HG03432 (cell line): ENCODE measurements around the gene MLN.

Experiments
- ATAC-seq: cut with Tn5 transposase; IDR thresholded peaks from one replicate; pipeline ENCODE4 v1.9.1; 2021; ENCODE audit warnings: mild to moderate bottlenecking, moderate library complexity; ENCODE audit not compliant: unreplicated experiment

Gene MLN

GRCh38 chr6:33790379-33790778, 13.4 kb downstream of the MLN start:
- ATAC-seq = no peak

GRCh38 chr6:33789550-33789895, 14.3 kb downstream of the MLN start:
- ATAC-seq = no peak

GRCh38 chr6:33788694-33789549, 14.9 kb downstream of the MLN start, which contains the start of gene LEMD2:
Gene LEMD2, minus strand, starts transcription at chr6:33789130. Its CDS starts 14 bp downstream, at chr6:33789116.
- peak; percentile 89 for ATAC-seq

GRCh38 chr6:33787954-33788693, 15.7 kb downstream of the MLN start:
- ATAC-seq = peak; percentile 59

- no peak for ATAC-seq
These were observed 16.4 kb downstream of the MLN start for GRCh38 chr6:33787346-33787953.

GRCh38 chr6:33786736-33787135, 17.1 kb downstream of the MLN start:
- ATAC-seq = no peak

GRCh38 chr6:33785778-33786177, 18.0 kb downstream of the MLN start:
- ATAC-seq = no peak

GRCh38 chr6:33784787-33785186, 19.0 kb downstream of the MLN start:
- no peak for ATAC-seq

- ATAC-seq = no peak
These were observed 19.9 kb downstream of the MLN start for GRCh38 chr6:33783781-33784520.

GRCh38 chr6:33782561-33782960, 21.2 kb downstream of the MLN start:
- ATAC-seq = no peak

- no peak for ATAC-seq
These were observed 22.4 kb downstream of the MLN start for GRCh38 chr6:33781131-33781975.

GRCh38 chr6:33779895-33780294, 23.9 kb downstream of the MLN start:
- no peak for ATAC-seq

GRCh38 chr6:33779290-33779689, 24.5 kb downstream of the MLN start:
- no peak for ATAC-seq

- no peak for ATAC-seq
These were observed 25.2 kb downstream of the MLN start for GRCh38 chr6:33778444-33779121.

- ATAC-seq = no peak
These were observed 26.1 kb downstream of the MLN start for GRCh38 chr6:33777398-33778388.

- no peak for ATAC-seq
These were observed 27.0 kb downstream of the MLN start for GRCh38 chr6:33776764-33777163.

- ATAC-seq = no peak
These were observed 27.6 kb downstream of the MLN start for GRCh38 chr6:33776186-33776585.

GRCh38 chr6:33774774-33775173, 29.0 kb downstream of the MLN start:
- no peak for ATAC-seq
